Measurements from ENCODE around the gene NECTIN1.

The NECTIN1 gene

GRCh38 chr11:119634301-119634700 is 94.7 kb downstream of the NECTIN1 start:
- Histone ChIP-seq H3K9ac (ENCODE audit: low read length) (no peak overlapping the region), H3K27me3 (ENCODE audit: control insufficient read depth, insufficient read depth, low read length) (peaks cover 7% of the 10 kb centered on the region; the same call in 1 of the 2 replicates), H3K36me3 (ENCODE audit: control insufficient read depth, insufficient read depth, low read length) (no peaks in the 10 kb centered on the region), H3K9me3 (ENCODE audit: control insufficient read depth, insufficient read depth, low read depth, low read length) (0 out of 2 replicates have a peak, but pooled peaks cover 2% of the 10 kb centered on the region), H3K4me3 (ENCODE audit: low read depth, low read length) (no peak overlapping the region), H3K4me1 (ENCODE audit: control insufficient read depth, insufficient read depth, low read length) (no peaks in the 10 kb centered on the region), H3K27ac (ENCODE audit: low read depth, low read length) (no peak overlapping the region)

- Histone ChIP-seq H3K9me3 (ENCODE audit: control insufficient read depth, insufficient read depth, low read depth, low read length) (0 out of 2 replicates have a peak, but pooled peaks cover 2% of the 10 kb centered on the region), H3K36me3 (ENCODE audit: control insufficient read depth, insufficient read depth, low read length) (no peaks in the 10 kb centered on the region), H3K27me3 (ENCODE audit: control insufficient read depth, insufficient read depth, low read length) (peaks cover 4% of the 10 kb centered on the region; the same call in 1 of the 2 replicates), H3K4me3 (ENCODE audit: low read depth, low read length) (no peak overlapping the region), H3K27ac (ENCODE audit: low read depth, low read length) (no peak overlapping the region), H3K4me1 (ENCODE audit: control insufficient read depth, insufficient read depth, low read length) (peaks cover 19% of the 10 kb centered on the region), H3K9ac (ENCODE audit: low read length) (no peak overlapping the region)
Observed at GRCh38 chr11:119629834-119630624, 99.0 kb downstream of the NECTIN1 start.

- Histone ChIP-seq H3K9ac (ENCODE audit: low read length) (no peak overlapping the region), H3K4me3 (ENCODE audit: low read depth, low read length) (no peak overlapping the region), H3K4me1 (ENCODE audit: control insufficient read depth, insufficient read depth, low read length) (peaks cover 28% of the 10 kb centered on the region), H3K27me3 (ENCODE audit: control insufficient read depth, insufficient read depth, low read length) (no peaks in the 10 kb centered on the region; the same call in 1 of the 2 replicates), H3K36me3 (ENCODE audit: control insufficient read depth, insufficient read depth, low read length) (no peaks in the 10 kb centered on the region), H3K9me3 (ENCODE audit: control insufficient read depth, insufficient read depth, low read depth, low read length) (0 out of 2 replicates have a peak, but pooled peaks cover 2% of the 10 kb centered on the region), H3K27ac (ENCODE audit: low read depth, low read length) (no peak overlapping the region)
Observed at GRCh38 chr11:119629085-119629484, 99.9 kb downstream of the NECTIN1 start.

DNA sequence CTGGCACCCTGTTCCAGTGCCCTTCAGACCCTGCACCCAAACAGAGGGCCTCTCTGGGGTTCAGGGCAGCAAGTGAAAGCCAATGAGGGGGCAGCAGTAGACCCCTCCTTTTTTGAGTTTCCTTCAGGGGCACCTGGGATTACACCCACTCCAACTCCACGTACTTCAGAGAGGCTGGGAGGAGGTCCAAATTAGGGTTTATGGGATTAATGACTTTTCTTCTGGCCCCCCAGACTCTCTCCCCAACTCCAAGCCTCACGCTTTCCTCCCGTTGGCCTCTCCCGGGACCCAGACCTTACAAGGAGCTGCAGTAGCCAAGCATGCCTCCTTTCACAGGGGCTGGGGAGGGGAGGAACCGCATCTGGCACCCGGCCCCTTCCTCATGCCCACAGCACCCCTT is 101.7 kb downstream of the NECTIN1 start:
- H3K9me3 ChIP-seq (ENCODE audit: control insufficient read depth, insufficient read depth, low read depth, low read length) = no peaks in the 10 kb centered on the region
- no peak overlapping the region for H3K4me3 ChIP-seq (ENCODE audit: low read depth, low read length)
- no peak overlapping the region for H3K27ac ChIP-seq (ENCODE audit: low read depth, low read length)
- no peak overlapping the region for H3K9ac ChIP-seq (ENCODE audit: low read length)
- H3K27me3 ChIP-seq (ENCODE audit: control insufficient read depth, insufficient read depth, low read length) = no peaks in the 10 kb centered on the region; the same call in 1 of the 2 replicates
- H3K36me3 ChIP-seq (ENCODE audit: control insufficient read depth, insufficient read depth, low read length) = no peaks in the 10 kb centered on the region
- H3K4me1 ChIP-seq (ENCODE audit: control insufficient read depth, insufficient read depth, low read length) = peaks cover 35% of the 10 kb centered on the region

GRCh38 chr11:119626871-119627270 is 102.1 kb downstream of the NECTIN1 start:
- no peaks in the 10 kb centered on the region for H3K9me3 ChIP-seq (ENCODE audit: control insufficient read depth, insufficient read depth, low read depth, low read length)
- H3K4me1 ChIP-seq (ENCODE audit: control insufficient read depth, insufficient read depth, low read length) = peaks cover 35% of the 10 kb centered on the region
- H3K4me3 ChIP-seq (ENCODE audit: low read depth, low read length) = no peak overlapping the region
- no peak overlapping the region for H3K9ac ChIP-seq (ENCODE audit: low read length)
- H3K27me3 ChIP-seq (ENCODE audit: control insufficient read depth, insufficient read depth, low read length) = no peaks in the 10 kb centered on the region; the same call in 1 of the 2 replicates
- no peak overlapping the region for H3K27ac ChIP-seq (ENCODE audit: low read depth, low read length)
- no peaks in the 10 kb centered on the region for H3K36me3 ChIP-seq (ENCODE audit: control insufficient read depth, insufficient read depth, low read length)

- Histone ChIP-seq H3K9me3 (ENCODE audit: control insufficient read depth, insufficient read depth, low read depth, low read length) (no peaks in the 10 kb centered on the region), H3K4me3 (ENCODE audit: low read depth, low read length) (no peak overlapping the region), H3K4me1 (ENCODE audit: control insufficient read depth, insufficient read depth, low read length) (peaks cover 35% of the 10 kb centered on the region), H3K9ac (ENCODE audit: low read length) (no peak overlapping the region), H3K27me3 (ENCODE audit: control insufficient read depth, insufficient read depth, low read length) (no peaks in the 10 kb centered on the region; the same call in 1 of the 2 replicates), H3K27ac (ENCODE audit: low read depth, low read length) (no peak overlapping the region), H3K36me3 (ENCODE audit: control insufficient read depth, insufficient read depth, low read length) (no peaks in the 10 kb centered on the region)
Observed at GRCh38 chr11:119626197-119626841, 102.7 kb downstream of the NECTIN1 start.

DNA sequence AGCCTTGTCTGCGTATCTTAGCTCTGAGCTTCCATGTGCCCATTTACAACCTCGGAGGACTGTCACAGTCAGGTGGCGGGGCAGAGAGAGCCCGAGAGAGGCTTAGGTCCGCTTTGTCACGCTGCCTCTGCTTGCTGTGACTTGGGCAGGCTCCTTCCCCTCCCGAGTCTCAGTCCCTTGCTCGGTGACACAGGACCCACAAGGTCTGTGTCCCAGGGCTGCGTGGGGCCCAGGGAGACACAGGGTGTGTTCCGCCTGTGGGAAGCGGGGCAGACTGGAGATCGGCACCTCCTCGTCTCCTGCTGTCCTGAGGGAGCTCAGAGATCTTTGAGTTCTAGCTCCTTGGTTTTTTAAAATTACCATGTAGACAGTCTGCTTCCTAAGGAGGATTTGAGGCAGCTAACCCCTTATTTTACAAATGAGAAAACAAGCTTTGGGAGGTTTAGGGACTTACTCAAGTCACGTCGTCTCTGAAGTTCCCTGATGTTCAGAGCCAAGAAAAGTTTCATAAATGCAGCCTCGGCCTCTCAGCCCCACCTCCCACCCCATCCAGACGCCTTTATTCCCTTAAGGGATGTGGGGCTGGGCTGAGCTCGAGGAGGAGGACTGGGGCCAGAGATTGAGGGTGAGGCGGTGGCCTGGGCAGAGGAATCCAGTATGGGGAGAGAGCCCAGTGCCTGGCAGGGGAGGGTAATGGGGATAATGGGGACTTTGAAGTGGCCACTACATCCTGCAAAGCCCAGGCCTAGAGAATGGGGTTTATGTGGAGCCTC is 103.6 kb downstream of the NECTIN1 start:
- peaks cover 35% of the 10 kb centered on the region for H3K4me1 ChIP-seq (ENCODE audit: control insufficient read depth, insufficient read depth, low read length)
- H3K4me3 ChIP-seq (ENCODE audit: low read depth, low read length) = no peak overlapping the region
- H3K36me3 ChIP-seq (ENCODE audit: control insufficient read depth, insufficient read depth, low read length) = no peaks in the 10 kb centered on the region
- no peak overlapping the region for H3K27ac ChIP-seq (ENCODE audit: low read depth, low read length)
- H3K9me3 ChIP-seq (ENCODE audit: control insufficient read depth, insufficient read depth, low read depth, low read length) = no peaks in the 10 kb centered on the region
- H3K9ac ChIP-seq (ENCODE audit: low read length) = peak overlapping the region; percentile 0
- no peaks in the 10 kb centered on the region; the same call in 1 of the 2 replicates for H3K27me3 ChIP-seq (ENCODE audit: control insufficient read depth, insufficient read depth, low read length)

- Histone ChIP-seq H3K36me3 (ENCODE audit: control insufficient read depth, insufficient read depth, low read length) (no peaks in the 10 kb centered on the region), H3K9me3 (ENCODE audit: control insufficient read depth, insufficient read depth, low read depth, low read length) (no peaks in the 10 kb centered on the region), H3K27me3 (ENCODE audit: control insufficient read depth, insufficient read depth, low read length) (no peaks in the 10 kb centered on the region; the same call in 1 of the 2 replicates), H3K4me3 (ENCODE audit: low read depth, low read length) (no peak overlapping the region), H3K27ac (ENCODE audit: low read depth, low read length) (no peak overlapping the region), H3K4me1 (ENCODE audit: control insufficient read depth, insufficient read depth, low read length) (peaks cover 35% of the 10 kb centered on the region), H3K9ac (ENCODE audit: low read length) (no peak overlapping the region)
Observed at GRCh38 chr11:119624629-119625028, 104.4 kb downstream of the NECTIN1 start.

DNA sequence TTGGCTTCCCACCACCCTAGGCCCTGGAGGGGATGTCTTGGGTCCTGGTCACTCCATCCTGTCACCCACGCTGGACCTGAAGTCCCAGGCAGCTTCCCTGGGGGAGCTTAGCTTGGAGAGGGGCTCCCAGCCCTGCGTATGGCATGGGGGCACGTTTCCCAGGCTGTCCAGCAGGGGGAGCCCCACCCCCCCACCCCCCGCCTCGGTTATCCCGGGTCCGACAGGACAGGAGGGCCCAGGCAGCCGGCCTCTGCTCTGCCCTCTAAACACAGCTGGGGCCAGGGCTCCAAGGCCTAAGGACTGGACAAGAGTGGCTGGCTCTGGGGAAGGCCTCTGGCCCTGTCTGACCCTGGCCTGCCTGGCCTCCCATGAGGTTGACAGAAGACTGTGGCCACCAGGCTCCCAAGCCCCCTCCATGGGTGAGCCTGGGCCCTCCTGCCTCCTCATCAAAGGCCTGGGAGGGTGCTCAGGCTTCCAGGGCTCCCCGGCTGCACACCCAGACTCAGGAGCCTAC is 104.8 kb downstream of the NECTIN1 start:
- H3K4me1 ChIP-seq (ENCODE audit: control insufficient read depth, insufficient read depth, low read length) = peaks cover 35% of the 10 kb centered on the region
- no peak overlapping the region for H3K27ac ChIP-seq (ENCODE audit: low read depth, low read length)
- no peaks in the 10 kb centered on the region for H3K36me3 ChIP-seq (ENCODE audit: control insufficient read depth, insufficient read depth, low read length)
- H3K9ac ChIP-seq (ENCODE audit: low read length) = no peak overlapping the region
- H3K9me3 ChIP-seq (ENCODE audit: control insufficient read depth, insufficient read depth, low read depth, low read length) = no peaks in the 10 kb centered on the region
- no peaks in the 10 kb centered on the region; the same call in 1 of the 2 replicates for H3K27me3 ChIP-seq (ENCODE audit: control insufficient read depth, insufficient read depth, low read length)
- no peak overlapping the region for H3K4me3 ChIP-seq (ENCODE audit: low read depth, low read length)

DNA sequence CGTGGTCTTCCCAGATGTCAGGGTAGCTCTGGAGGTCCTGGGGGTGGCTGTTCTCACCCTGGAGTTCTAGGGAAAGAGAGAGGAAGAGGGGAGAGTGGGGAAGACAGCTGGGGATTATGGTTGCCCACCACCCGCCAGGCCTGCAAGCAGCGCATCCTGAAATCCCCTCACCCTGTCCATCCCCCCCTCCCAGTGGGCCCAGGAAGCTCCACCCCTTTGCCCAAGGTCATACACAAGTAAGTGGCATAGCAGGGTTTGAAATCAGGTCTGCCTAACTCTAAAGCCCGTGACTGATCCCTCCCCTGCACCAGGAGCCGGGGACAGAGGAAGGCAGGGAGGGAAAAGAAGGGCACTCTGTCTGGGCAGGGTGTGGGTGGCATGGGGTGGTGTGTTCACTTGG is 105.3 kb downstream of the NECTIN1 start:
- H3K27ac ChIP-seq (ENCODE audit: low read depth, low read length) = no peak overlapping the region
- no peak overlapping the region for H3K9ac ChIP-seq (ENCODE audit: low read length)
- H3K9me3 ChIP-seq (ENCODE audit: control insufficient read depth, insufficient read depth, low read depth, low read length) = no peaks in the 10 kb centered on the region
- peaks cover 35% of the 10 kb centered on the region for H3K4me1 ChIP-seq (ENCODE audit: control insufficient read depth, insufficient read depth, low read length)
- no peaks in the 10 kb centered on the region for H3K36me3 ChIP-seq (ENCODE audit: control insufficient read depth, insufficient read depth, low read length)
- H3K27me3 ChIP-seq (ENCODE audit: control insufficient read depth, insufficient read depth, low read length) = no peaks in the 10 kb centered on the region; the same call in 1 of the 2 replicates
- no peak overlapping the region for H3K4me3 ChIP-seq (ENCODE audit: low read depth, low read length)

Measured in HUES6 (cell line).